ENCODE results near the gene RBBP6. TPM values are rescaled to one million over a fixed set of nuclear protein-coding genes. Genes with fewer than 3 reads are reported as not detected.

Gene RBBP6
- total and polyA plus RNA-seq, 8 donors: 9.0 to 130 (median 32.7) TPM

- WGBS, 5 donors: 82 to 91% (median 86%) methylated on average over 1 of the region's 1 CpG
Measured at GRCh38 chr16:24550295-24550694, 10.9 kb downstream of the RBBP6 start.

GRCh38 chr16:24552705-24553246, 13.4 kb downstream of the RBBP6 start:
- Histone ChIP-seq H3K9me3 (no peaks in the 10 kb centered on the region), H3K27me3 (no peaks in the 10 kb centered on the region), H3K4me3 (no peak overlapping the region), H3K4me1 (peaks cover 0 to 55% (median 20%) of the 10 kb centered on the region in 4 donors), H3K27ac (no peak overlapping the region), H3K36me3 (peaks cover 6 to 68% (median 59%) of the 10 kb centered on the region in 4 donors)
- TF ChIP-seq EP300 (IDR thresholded peaks at IDR 0.05) (no peak), POLR2AphosphoS5 (IDR thresholded peaks at IDR 0.05) (no peak), POLR2A (IDR thresholded peaks at IDR 0.05) (no peak)
- TF ChIP-seq, protein P1, sequence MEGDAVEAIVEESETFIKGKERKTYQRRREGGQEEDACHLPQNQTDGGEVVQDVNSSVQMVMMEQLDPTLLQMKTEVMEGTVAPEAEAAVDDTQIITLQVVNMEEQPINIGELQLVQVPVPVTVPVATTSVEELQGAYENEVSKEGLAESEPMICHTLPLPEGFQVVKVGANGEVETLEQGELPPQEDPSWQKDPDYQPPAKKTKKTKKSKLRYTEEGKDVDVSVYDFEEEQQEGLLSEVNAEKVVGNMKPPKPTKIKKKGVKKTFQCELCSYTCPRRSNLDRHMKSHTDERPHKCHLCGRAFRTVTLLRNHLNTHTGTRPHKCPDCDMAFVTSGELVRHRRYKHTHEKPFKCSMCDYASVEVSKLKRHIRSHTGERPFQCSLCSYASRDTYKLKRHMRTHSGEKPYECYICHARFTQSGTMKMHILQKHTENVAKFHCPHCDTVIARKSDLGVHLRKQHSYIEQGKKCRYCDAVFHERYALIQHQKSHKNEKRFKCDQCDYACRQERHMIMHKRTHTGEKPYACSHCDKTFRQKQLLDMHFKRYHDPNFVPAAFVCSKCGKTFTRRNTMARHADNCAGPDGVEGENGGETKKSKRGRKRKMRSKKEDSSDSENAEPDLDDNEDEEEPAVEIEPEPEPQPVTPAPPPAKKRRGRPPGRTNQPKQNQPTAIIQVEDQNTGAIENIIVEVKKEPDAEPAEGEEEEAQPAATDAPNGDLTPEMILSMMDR (IDR thresholded peaks at IDR 0.05): no peak
- DNase-seq: no peak
- WGBS, 5 donors: 89 to 98% (median 91%) methylated on average over 1 of the region's 1 CpG
- intact Hi-C loops (cut with DNase I; ENCODE audit: low total_unique reads): no loop called here

More at GRCh38 chr16:24550295-24550694, 10.9 kb downstream of the RBBP6 start:
- TF ChIP-seq, protein P1 (IDR thresholded peaks at IDR 0.05): no peak
- TF ChIP-seq POLR2A (IDR thresholded peaks at IDR 0.05): no peak
- TF ChIP-seq POLR2AphosphoS5 (IDR thresholded peaks at IDR 0.05): no peak
- TF ChIP-seq EP300 (IDR thresholded peaks at IDR 0.05): no peak
- DNase-seq: no peak
- Histone ChIP-seq H3K4me3 (no peak overlapping the region), H3K4me1 (peaks cover 0 to 66% (median 31%) of the 10 kb centered on the region in 4 donors), H3K9me3 (no peaks in the 10 kb centered on the region), H3K27ac (no peak overlapping the region), H3K36me3 (peaks cover 12 to 60% (median 53%) of the 10 kb centered on the region in 4 donors), H3K27me3 (no peaks in the 10 kb centered on the region)
- intact Hi-C loops (cut with DNase I; ENCODE audit: low total_unique reads): no loop called here

- TF ChIP-seq POLR2A (IDR thresholded peaks at IDR 0.05): no peak
- no peak for TF ChIP-seq EP300 (IDR thresholded peaks at IDR 0.05)
- TF ChIP-seq POLR2AphosphoS5 (IDR thresholded peaks at IDR 0.05): no peak
- TF ChIP-seq, protein P1 (IDR thresholded peaks at IDR 0.05): no peak
- Histone ChIP-seq H3K27ac (no peak overlapping the region), H3K36me3 (peaks cover 6 to 70% (median 59%) of the 10 kb centered on the region in 4 donors), H3K9me3 (no peaks in the 10 kb centered on the region), H3K4me1 (peaks cover 0 to 49% (median 19%) of the 10 kb centered on the region in 4 donors), H3K4me3 (no peak overlapping the region), H3K27me3 (no peaks in the 10 kb centered on the region)
- WGBS, 5 donors: 50 to 70% (median 59%) methylated on average over 1 of the region's 1 CpG
- intact Hi-C loops (cut with DNase I; ENCODE audit: low total_unique reads): no loop called here
- no peak for DNase-seq
Measured at GRCh38 chr16:24553983-24554382, 14.6 kb downstream of the RBBP6 start.

DNA sequence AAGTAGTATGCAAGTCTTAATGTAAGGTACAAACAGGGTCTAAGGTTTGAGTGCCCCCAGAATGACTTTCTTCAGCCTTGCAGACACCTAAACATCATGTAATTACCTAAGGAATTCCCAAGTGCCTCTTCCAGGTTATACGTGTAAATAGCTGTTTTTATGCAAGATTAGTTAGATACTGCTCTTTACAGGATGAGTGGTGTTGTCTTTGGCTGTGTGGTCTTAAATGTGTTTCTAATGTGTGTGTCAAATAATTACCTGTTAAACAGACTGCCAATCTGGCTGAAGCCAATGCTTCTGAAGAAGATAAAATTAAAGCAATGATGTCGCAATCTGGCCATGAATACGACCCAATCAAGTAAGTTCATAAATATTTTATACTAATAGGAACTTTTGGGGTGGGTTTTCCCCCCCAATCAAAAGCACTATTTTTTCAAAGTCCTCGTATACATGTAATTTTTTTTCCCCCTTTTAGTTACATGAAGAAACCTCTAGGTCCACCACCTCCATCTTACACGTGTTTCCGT, 16.0 kb downstream of the RBBP6 start:
- Histone ChIP-seq H3K27me3 (no peaks in the 10 kb centered on the region), H3K36me3 (peaks cover 13 to 70% (median 62%) of the 10 kb centered on the region in 4 donors), H3K4me1 (peaks cover 0 to 34% (median 12%) of the 10 kb centered on the region in 4 donors), H3K9me3 (no peaks in the 10 kb centered on the region), H3K4me3 (no peak overlapping the region), H3K27ac (no peak overlapping the region)
- DNase-seq: no peak
- WGBS, 5 donors: 91 to 97% (median 94%) methylated on average over 6 of the region's 6 CpGs
- no peak for TF ChIP-seq EP300 (IDR thresholded peaks at IDR 0.05)
- TF ChIP-seq POLR2AphosphoS5 (IDR thresholded peaks at IDR 0.05): no peak
- TF ChIP-seq POLR2A (IDR thresholded peaks at IDR 0.05): no peak
- TF ChIP-seq, protein P1 (IDR thresholded peaks at IDR 0.05): no peak
- intact Hi-C loops (cut with DNase I; ENCODE audit: low total_unique reads): no loop called here
